Transverse colon (tissue), 4 donors: ENCODE results near the gene TMBIM1.

ENCODE experiments used
- CTCF ChIP-seq, 5 experiments: fragments of 200-600 bp in 3 of 5; fragments of 450-650 bp in 2 of 5; sonication (generic) in 3 of 5; IDR thresholded peaks; 1 replicate in 2 of 5; 2 replicates in 3 of 5; pipeline ENCODE4 v1.5.1; 2016 to 2017; ENCODE audit warnings: antibody characterized with exemption in 5 of 5, inconsistent platforms in 3 of 5, mild to moderate bottlenecking in 2 of 5, moderate library complexity in 1 of 5
- POLR2A ChIP-seq: fragments of 450-650 bp; IDR thresholded peaks from one replicate; pipeline ENCODE4 v1.6.1; 2016; ENCODE audit warnings: antibody characterized with exemption, mild to moderate bottlenecking, moderate library complexity
- POLR2AphosphoS5 ChIP-seq, 3 donors: sonication (generic); formaldehyde crosslinking; IDR thresholded peaks; one replicate each; pipeline ENCODE4 v1.6.1; 2016; ENCODE audit warnings: antibody characterized with exemption in 3 of 3

- no peak for TF ChIP-seq CTCF (IDR thresholded peaks at IDR 0.05)
- no peak for TF ChIP-seq POLR2AphosphoS5 (IDR thresholded peaks at IDR 0.05)
- no peak for TF ChIP-seq POLR2A
Observed at GRCh38 chr2:218262237-218262600, 30.1 kb downstream of the TMBIM1 start.
